Loucy (cell line): ENCODE data around the gene PRR23A.

Experiments
- H2AFZ ChIP-seq: fragments of 200-600 bp; sonication (generic); 2 replicates; pipeline ENCODE4 v1.6.0; 2016; ENCODE audit warnings: antibody characterized with exemption, mild to moderate bottlenecking, low read length, moderate library complexity
- H3F3A ChIP-seq: fragments of 200-600 bp; 2 replicates; pipeline ENCODE4 v1.6.0; 2016; ENCODE audit warnings: antibody characterized with exemption, low read depth, mild to moderate bottlenecking
- H3K27me3 ChIP-seq: fragments of 200-600 bp; sonication (generic); 2 replicates; pipeline ENCODE4 v1.6.1; 2014; ENCODE audit warnings: low read length, mild to moderate bottlenecking; ENCODE audit not compliant: insufficient read depth, poor library complexity, severe bottlenecking
- H3K36me3 ChIP-seq: fragments of 200-600 bp; sonication (generic); 2 replicates; pipeline ENCODE4 v1.6.1; 2016; ENCODE audit warnings: low read length; ENCODE audit not compliant: insufficient read depth
- H3K4me1 ChIP-seq: fragments of 200-600 bp; sonication (generic); 2 replicates; pipeline ENCODE4 v1.5.1; 2014; ENCODE audit warnings: low read length, mild to moderate bottlenecking; ENCODE audit not compliant: insufficient read depth, poor library complexity, severe bottlenecking
- H3K4me2 ChIP-seq: fragments of 200-600 bp; sonication (generic); 2 replicates; pipeline ENCODE4 v1.6.0; 2014; ENCODE audit warnings: antibody characterized with exemption, low read length, low read depth, mild to moderate bottlenecking; ENCODE audit not compliant: poor library complexity, severe bottlenecking
- H3K4me3 ChIP-seq: fragments of 200-600 bp; sonication (generic); 2 replicates; pipeline ENCODE4 v1.5.1; 2014; ENCODE audit warnings: low read length, mild to moderate bottlenecking, mixed read lengths; ENCODE audit not compliant: poor library complexity, severe bottlenecking
- H3K79me2 ChIP-seq: fragments of 200-600 bp; sonication (generic); 2 replicates; pipeline ENCODE4 v1.6.1; 2014; ENCODE audit warnings: low read length; ENCODE audit not compliant: insufficient read depth
- H3K9ac ChIP-seq: fragments of 200-600 bp; sonication (generic); 2 replicates; pipeline ENCODE4 v1.6.0; 2014; ENCODE audit warnings: mild to moderate bottlenecking, low read depth, low read length, moderate library complexity; ENCODE audit not compliant: poor library complexity, severe bottlenecking
- H3K9me2 ChIP-seq: fragments of 200-600 bp; sonication (generic); replicated peaks from 2 replicates; pipeline ENCODE4 v1.6.1; 2016; ENCODE audit warnings: low read depth, low read length, mixed read lengths
- H3K9me3 ChIP-seq: fragments of 200-600 bp; sonication (generic); 2 replicates; pipeline ENCODE4 v1.6.1; 2014; ENCODE audit warnings: mild to moderate bottlenecking, antibody characterized with exemption, low read length, low read depth; ENCODE audit not compliant: insufficient read depth
- H4K20me1 ChIP-seq: fragments of 200-600 bp; sonication (generic); 2 replicates; pipeline ENCODE4 v1.6.0; 2014; ENCODE audit warnings: antibody characterized with exemption, low read length, mild to moderate bottlenecking; ENCODE audit not compliant: insufficient read depth, poor library complexity, severe bottlenecking
- EZH2phosphoT487 ChIP-seq: fragments of 200-600 bp; IDR thresholded peaks from 2 replicates; pipeline ENCODE4 v1.6.1; 2018; ENCODE audit warnings: antibody characterized with exemption, mild to moderate bottlenecking, moderate library complexity, borderline replicate concordance
- TF ChIP-seq, protein P1 (sequence below): fragments of 200-600 bp; sonication (generic); conservative IDR thresholded peaks from 2 replicates; pipeline ENCODE4 v1.5.1; 2014; ENCODE audit warnings: mild to moderate bottlenecking, antibody characterized with exemption, low read length

The PRR23A gene

GRCh38 chr3:139016430-139017048 lies 10.5 kb upstream of the PRR23A start:
- Histone ChIP-seq H3K9ac (no peak overlapping the region), H3K4me3 (no peak overlapping the region), H2AFZ (no peak overlapping the region), H3K79me2 (no peaks in the 10 kb centered on the region), H3K4me2 (no peak overlapping the region), H4K20me1 (no peaks in the 10 kb centered on the region), H3F3A (no peaks in the 10 kb centered on the region), H3K4me1 (no peaks in the 10 kb centered on the region), H3K36me3 (no peaks in the 10 kb centered on the region), H3K9me2 (no peaks in the 10 kb centered on the region), H3K9me3 (no peaks in the 10 kb centered on the region), H3K27me3 (no peaks in the 10 kb centered on the region)
- TF ChIP-seq EZH2phosphoT487, result no peak
- TF ChIP-seq, protein P1, sequence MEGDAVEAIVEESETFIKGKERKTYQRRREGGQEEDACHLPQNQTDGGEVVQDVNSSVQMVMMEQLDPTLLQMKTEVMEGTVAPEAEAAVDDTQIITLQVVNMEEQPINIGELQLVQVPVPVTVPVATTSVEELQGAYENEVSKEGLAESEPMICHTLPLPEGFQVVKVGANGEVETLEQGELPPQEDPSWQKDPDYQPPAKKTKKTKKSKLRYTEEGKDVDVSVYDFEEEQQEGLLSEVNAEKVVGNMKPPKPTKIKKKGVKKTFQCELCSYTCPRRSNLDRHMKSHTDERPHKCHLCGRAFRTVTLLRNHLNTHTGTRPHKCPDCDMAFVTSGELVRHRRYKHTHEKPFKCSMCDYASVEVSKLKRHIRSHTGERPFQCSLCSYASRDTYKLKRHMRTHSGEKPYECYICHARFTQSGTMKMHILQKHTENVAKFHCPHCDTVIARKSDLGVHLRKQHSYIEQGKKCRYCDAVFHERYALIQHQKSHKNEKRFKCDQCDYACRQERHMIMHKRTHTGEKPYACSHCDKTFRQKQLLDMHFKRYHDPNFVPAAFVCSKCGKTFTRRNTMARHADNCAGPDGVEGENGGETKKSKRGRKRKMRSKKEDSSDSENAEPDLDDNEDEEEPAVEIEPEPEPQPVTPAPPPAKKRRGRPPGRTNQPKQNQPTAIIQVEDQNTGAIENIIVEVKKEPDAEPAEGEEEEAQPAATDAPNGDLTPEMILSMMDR, result no peak

GRCh38 chr3:139005356-139005993 lies 593 bp downstream of the PRR23A start:
- Histone ChIP-seq H3K4me3 (no peak overlapping the region), H3K9me3 (no peaks in the 10 kb centered on the region), H3K9ac (no peak overlapping the region), H4K20me1 (no peaks in the 10 kb centered on the region), H3K4me1 (no peaks in the 10 kb centered on the region), H3K36me3 (no peaks in the 10 kb centered on the region), H3K27me3 (no peaks in the 10 kb centered on the region), H3K4me2 (no peak overlapping the region), H3K9me2 (no peaks in the 10 kb centered on the region), H3K79me2 (no peaks in the 10 kb centered on the region), H3F3A (no peaks in the 10 kb centered on the region), H2AFZ (no peak overlapping the region)
- no peak for TF ChIP-seq EZH2phosphoT487
- TF ChIP-seq, protein P1, result no peak

DNA sequence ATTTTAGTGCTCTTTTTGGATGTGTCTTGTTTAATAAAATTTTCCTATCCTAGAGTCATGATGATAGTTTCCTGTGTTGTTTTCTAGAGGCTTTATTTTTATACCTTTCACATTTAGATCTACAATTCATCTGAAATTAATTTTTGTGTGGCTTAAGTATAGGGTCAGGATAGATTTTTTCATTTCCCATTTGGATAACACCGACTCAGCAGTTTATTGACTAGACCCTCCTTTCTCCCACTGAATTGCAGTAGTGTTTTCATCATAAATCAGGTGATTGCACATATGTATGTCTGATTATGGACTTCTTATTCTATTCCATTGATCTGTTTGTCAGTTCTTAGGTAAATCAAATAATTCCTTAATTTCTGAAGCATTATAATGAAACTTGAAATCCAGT lies 10.4 kb downstream of the PRR23A start:
- TF ChIP-seq, protein P1, result no peak
- TF ChIP-seq EZH2phosphoT487, result no peak
- Histone ChIP-seq H3K9me3 (no peaks in the 10 kb centered on the region), H3K9me2 (no peaks in the 10 kb centered on the region), H3K27me3 (peaks cover 7% of the 10 kb centered on the region), H2AFZ (no peak overlapping the region), H3K4me2 (no peak overlapping the region), H3K4me1 (no peaks in the 10 kb centered on the region), H3K4me3 (no peak overlapping the region), H3F3A (no peaks in the 10 kb centered on the region), H3K79me2 (no peaks in the 10 kb centered on the region), H3K9ac (no peak overlapping the region), H3K36me3 (no peaks in the 10 kb centered on the region), H4K20me1 (no peaks in the 10 kb centered on the region)
